H1 (cell line): ENCODE results near the gene LRG1. TPM values are rescaled to one million over a fixed set of nuclear protein-coding genes. Genes with fewer than 3 reads are reported as not detected.

Source experiments
- CTCF ChIA-PET: fragments of 300-600 bp; sonication (Branson Sonifier 250); formaldehyde crosslinking; loops from one replicate; lab custom pipeline; 2021; ENCODE audit not compliant: partially characterized antibody; lab: Charles Lee
- POLR2A ChIA-PET: fragments of 300-600 bp; sonication (Branson Sonifier 250); formaldehyde crosslinking; loops from one replicate; lab custom pipeline; 2021; ENCODE audit warnings: inconsistent platforms; ENCODE audit not compliant: partially characterized antibody; lab: Charles Lee
- DNase-seq, 2 experiments: peaks; one replicate each; pipeline versions ENCODE4 v3.0.0 to v3.0.0-alpha.2; 2010 to 2022; ENCODE audit warnings: low spot score in 2 of 2, low read depth in 1 of 2, mixed read lengths in 1 of 2
- FAIRE-seq: peaks from 2 replicates; lab custom pipeline; 2011; peaks lifted over from hg19 to GRCh38; lab: Jason Lieb, UNC
- H2AFZ ChIP-seq: 2 replicates; pipeline ENCODE4 v1.8.1; 2012; ENCODE audit warnings: low read length, inconsistent platforms
- H2AK5ac ChIP-seq: 2 replicates; pipeline ENCODE4 v1.6.1; 2013; ENCODE audit warnings: low read depth, low read length
- H2BK120ac ChIP-seq: replicated peaks from 2 replicates; pipeline ENCODE3; 2013; ENCODE audit warnings: low read depth, low read length, inconsistent platforms
- H2BK12ac ChIP-seq: 2 replicates; pipeline ENCODE4 v1.6.1; 2013; ENCODE audit warnings: low read depth, low read length
- H2BK15ac ChIP-seq: 2 replicates; pipeline ENCODE4 v1.6.1; 2013; ENCODE audit warnings: low read length
- H2BK20ac ChIP-seq: 2 replicates; pipeline ENCODE4 v1.6.1; 2013; ENCODE audit warnings: low read length
- H2BK5ac ChIP-seq: 2 replicates; pipeline ENCODE4 v1.6.1; 2013; ENCODE audit warnings: low read depth, low read length
- H3K14ac ChIP-seq: 2 replicates; pipeline ENCODE4 v1.6.1; 2013; ENCODE audit warnings: inconsistent platforms; ENCODE audit not compliant: insufficient read length
- H3K18ac ChIP-seq: 2 replicates; pipeline ENCODE4 v1.6.1; 2013; ENCODE audit warnings: low read length; ENCODE audit errors: extremely low read depth
- H3K23ac ChIP-seq: 2 replicates; pipeline ENCODE4 v1.6.1; 2013; ENCODE audit warnings: inconsistent platforms; ENCODE audit not compliant: insufficient read length
- H3K23me2 ChIP-seq: 2 replicates; pipeline ENCODE4 v1.6.1; 2013; ENCODE audit warnings: low read depth, low read length
- H3K27ac ChIP-seq: 2 replicates; pipeline ENCODE4 v1.6.1; 2011; ENCODE audit warnings: low read depth, low read length, inconsistent platforms
- H3K27me3 ChIP-seq, 4 experiments: replicated peaks in 1 of 4; 1 replicate in 1 of 4; 2 replicates in 3 of 4; pipeline versions ENCODE4 v1.6.1 to v1.8.1; 2011 to 2013; ENCODE audit warnings: low read length in 3 of 4, mild to moderate bottlenecking in 3 of 4, inconsistent platforms in 2 of 4, mixed read lengths in 2 of 4, moderate library complexity in 1 of 4; ENCODE audit not compliant: control insufficient read depth in 3 of 4, insufficient read depth in 3 of 4; ENCODE audit errors: extremely low read depth in 1 of 4
- H3K36me3 ChIP-seq, 4 experiments: 2 replicates each; pipeline versions ENCODE4 v1.6.1 to v1.8.1; 2011 to 2013; ENCODE audit warnings: mild to moderate bottlenecking in 4 of 4, low read length in 3 of 4, moderate library complexity in 2 of 4, control low read depth in 1 of 4, inconsistent platforms in 1 of 4; ENCODE audit not compliant: insufficient read depth in 4 of 4, control insufficient read depth in 2 of 4
- H3K4ac ChIP-seq: replicated peaks from 2 replicates; pipeline ENCODE3; 2013; ENCODE audit warnings: low read length, low read depth, mixed read lengths, inconsistent platforms; ENCODE audit not compliant: insufficient read length
- H3K4me1 ChIP-seq, 4 experiments: replicated peaks in 1 of 4; 1 replicate in 1 of 4; 2 replicates in 3 of 4; pipeline versions ENCODE4 v1.6.1 to v1.8.1; 2011 to 2013; ENCODE audit warnings: low read length in 3 of 4, inconsistent platforms in 2 of 4, mixed read lengths in 1 of 4; ENCODE audit not compliant: insufficient read depth in 4 of 4, control insufficient read depth in 3 of 4
- H3K4me2 ChIP-seq, 2 experiments: 2 replicates each; pipeline versions ENCODE4 v1.6.1 to v1.8.1; 2011 to 2013; ENCODE audit warnings: low read depth in 2 of 2, low read length in 2 of 2, control low read depth in 1 of 2, inconsistent platforms in 1 of 2, mild to moderate bottlenecking in 1 of 2; ENCODE audit not compliant: insufficient read depth in 1 of 2
- H3K4me3 ChIP-seq, 4 experiments: fragments of 200-600, 300-600 bp in 1 of 4; sonication (generic), shearing (Covaris generic), sonication (Bioruptor Twin) in 1 of 4; 2 replicates each; pipeline versions ENCODE4 v1.5.1 to v1.8.1; 2011 to 2016; ENCODE audit warnings: low read length in 4 of 4, low read depth in 3 of 4, control low read depth in 2 of 4, inconsistent platforms in 2 of 4, mild to moderate bottlenecking in 2 of 4, mixed read lengths in 1 of 4, moderate library complexity in 1 of 4; ENCODE audit not compliant: insufficient read depth in 2 of 4; ENCODE audit errors: extremely low read depth in 1 of 4
- H3K56ac ChIP-seq: replicated peaks from 2 replicates; pipeline ENCODE3; 2013; ENCODE audit warnings: low read depth, mild to moderate bottlenecking, mixed read lengths, low read length, inconsistent platforms; ENCODE audit not compliant: insufficient read length
- H3K79me1 ChIP-seq: 2 replicates; pipeline ENCODE4 v1.6.1; 2013; ENCODE audit warnings: low read depth, low read length, control low read depth
- H3K79me2 ChIP-seq, 2 experiments: 2 replicates each; pipeline versions ENCODE4 v1.6.1 to v1.8.1; 2012 to 2013; ENCODE audit warnings: low read length in 2 of 2, mild to moderate bottlenecking in 2 of 2, inconsistent platforms in 1 of 2; ENCODE audit not compliant: insufficient read depth in 2 of 2, control insufficient read depth in 1 of 2
- H3K9ac ChIP-seq, 4 experiments: replicated peaks in 1 of 4; 1 replicate in 1 of 4; 2 replicates in 3 of 4; pipeline versions ENCODE4 v1.6.1 to v1.8.1; 2011 to 2013; ENCODE audit warnings: low read depth in 3 of 4, low read length in 3 of 4, control low read depth in 2 of 4, mild to moderate bottlenecking in 2 of 4, moderate library complexity in 2 of 4, inconsistent platforms in 1 of 4; ENCODE audit errors: extremely low read depth in 1 of 4
- H3K9me3 ChIP-seq, 2 experiments: 2 replicates each; pipeline versions ENCODE4 v1.6.1 to v1.8.1; 2012 to 2013; ENCODE audit warnings: mild to moderate bottlenecking in 2 of 2, moderate library complexity in 2 of 2, control low read depth in 1 of 2, inconsistent platforms in 1 of 2, low read depth in 1 of 2, low read length in 1 of 2, mixed read lengths in 1 of 2; ENCODE audit not compliant: insufficient read depth in 2 of 2
- H4K20me1 ChIP-seq, 2 experiments: replicated peaks in 1 of 2; 2 replicates each; pipeline versions ENCODE3 to v1.8.1; 2011 to 2013; ENCODE audit warnings: inconsistent platforms in 2 of 2, low read length in 2 of 2, mild to moderate bottlenecking in 1 of 2; ENCODE audit not compliant: insufficient read depth in 2 of 2, control insufficient read depth in 1 of 2
- H4K5ac ChIP-seq: 2 replicates; pipeline ENCODE4 v1.6.1; 2013; ENCODE audit warnings: low read length, low read depth, mixed read lengths, inconsistent platforms; ENCODE audit not compliant: insufficient read length
- H4K8ac ChIP-seq: 2 replicates; pipeline ENCODE4 v1.8.0; 2013; ENCODE audit warnings: mild to moderate bottlenecking, moderate library complexity, low read length, inconsistent platforms; ENCODE audit not compliant: insufficient read depth; ENCODE audit errors: extremely low read depth
- H4K91ac ChIP-seq: replicated peaks from 2 replicates; pipeline ENCODE3; 2013; ENCODE audit warnings: low read length, mixed read lengths, inconsistent platforms; ENCODE audit not compliant: insufficient read length
- CHD2 ChIP-seq: IDR thresholded peaks from 2 replicates; pipeline ENCODE4 v1.6.1; 2012; ENCODE audit warnings: low read length, improper control_type of control experiment
- GTF2F1 ChIP-seq: IDR thresholded peaks from 2 replicates; pipeline ENCODE4 v1.6.1; 2012; ENCODE audit warnings: low read depth, low read length, improper control_type of control experiment, borderline replicate concordance
- KDM4A ChIP-seq: IDR thresholded peaks from one replicate; pipeline ENCODE4 v1.7.1; 2012; ENCODE audit warnings: low read depth, mild to moderate bottlenecking, moderate library complexity, low read length, inconsistent platforms; ENCODE audit not compliant: severe bottlenecking
- WGBS, 2 experiments: shearing (Covaris generic) in 1 of 2; methylation state at CpG; one replicate each; pipeline versions ENCODE4 v1.1.6 to v1.1.7; 2013 to 2015; ENCODE audit warnings: low lambda C conversion rate in 2 of 2, mixed read lengths in 2 of 2, inconsistent platforms in 1 of 2, low coverage in 1 of 2, missing lambda C conversion rate in 1 of 2; ENCODE audit not compliant: insufficient replicate concordance in 2 of 2, insufficient coverage in 1 of 2, insufficient read length in 1 of 2; ENCODE audit errors: extremely low coverage in 1 of 2, missing lambda C conversion rate in 1 of 2; 5-methylcytosine and 5-hydroxymethylcytosine counted together
- polyA plus RNA-seq, 7 experiments: library from polyadenylated mRNA; depleted of rRNA in 3 of 7; stranded (reverse) in 5 of 7; unstranded in 2 of 7; fragments of >200 nt in 5 of 7; fragments of 200-250 nt in 2 of 7; gene quantifications; 1 replicate in 5 of 7; 2 replicates in 1 of 7; 4 replicates in 1 of 7; pipeline versions ENCODE4 v1.2.1 to v1.2.3, GENCODE V29; 2011 to 2013; ENCODE audit warnings: missing spikeins in 2 of 7, mixed read lengths in 2 of 7
- total RNA-seq: library from RNA; stranded (reverse); fragmentation: NEBNext Ultra II Directional; extraction: Animal tissue kit (Norgen Biotek cat#: 25700); gene quantifications from 2 replicates; pipeline ENCODE4 v1.2.1, GENCODE V29; 2021
- TF ChIP-seq, protein P1 (sequence below): IDR thresholded peaks from 2 replicates; pipeline ENCODE4 v1.6.1; 2011; ENCODE audit warnings: low read length, improper control_type of control experiment
- TF ChIP-seq, protein P2 (sequence below), 3 experiments: IDR thresholded peaks; 1 replicate in 2 of 3; 2 replicates in 1 of 3; pipeline versions ENCODE4 v1.5.1 to v1.6.1; 2011; ENCODE audit warnings: low read length in 3 of 3, mild to moderate bottlenecking in 3 of 3, inconsistent platforms in 2 of 3, low read depth in 1 of 3, moderate library complexity in 1 of 3; ENCODE audit not compliant: insufficient read depth in 1 of 3; ENCODE audit errors: control extremely low read depth in 1 of 3

Gene LRG1
- total and polyA plus RNA-seq, 2 of the 8 experiments (the other 6 are each of a cell fraction or from before 2014, with no cell fraction given): 0.48 to 0.79 TPM

DNA sequence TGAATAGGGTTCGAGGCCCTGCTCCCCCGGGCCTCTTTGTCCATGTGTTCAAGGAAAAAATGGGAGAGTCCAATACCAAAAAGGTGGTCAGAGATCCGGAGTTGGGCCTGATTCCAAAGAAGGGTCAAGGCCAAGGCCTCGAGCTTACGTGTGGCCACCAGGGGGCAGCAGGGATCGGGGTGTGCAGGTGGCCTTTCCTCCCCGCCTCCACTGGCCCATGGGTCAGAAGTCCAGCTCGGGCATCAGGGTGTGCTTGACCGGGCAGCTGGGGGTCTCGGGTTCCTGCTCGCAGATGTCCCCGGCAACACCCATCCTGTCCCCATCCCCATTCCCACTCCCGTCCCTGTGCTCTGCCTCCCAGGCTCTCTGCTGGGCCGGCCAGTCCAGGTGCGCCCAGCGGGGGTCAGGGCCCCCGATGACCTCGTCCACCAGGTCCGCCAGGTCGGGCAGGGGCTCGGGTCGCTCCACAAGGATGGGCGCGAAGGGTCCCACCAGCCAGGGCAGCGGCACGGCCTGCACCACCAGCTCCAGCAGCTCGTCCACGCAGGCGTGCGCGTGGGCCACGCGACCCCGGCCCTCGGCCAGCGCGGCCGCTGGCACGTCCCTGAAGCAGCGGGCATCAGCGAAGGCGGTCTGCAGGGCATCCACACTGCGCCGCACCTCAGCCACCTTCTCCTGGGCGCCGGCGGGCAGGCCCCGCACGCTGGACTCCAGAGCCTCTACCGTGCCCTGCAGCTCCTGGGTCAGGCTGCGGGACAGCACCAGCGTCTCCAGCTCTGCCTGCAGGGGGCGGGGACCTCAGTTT, 16.3 kb downstream of the LRG1 start:
- H2BK12ac ChIP-seq: no peak overlapping the region
- no peak overlapping the region for H3K23ac ChIP-seq
- 71% methylated on average over 53 of the region's 53 CpGs; no CpG with 5 or more reads in 1 of the 2 experiments for WGBS, 2 experiments
- H3K36me3 ChIP-seq: no peaks in the 10 kb centered on the region
- H4K20me1 ChIP-seq: no peaks in the 10 kb centered on the region
- no peak overlapping the region for H2BK15ac ChIP-seq
- CTCF ChIA-PET: interaction anchor here (0.6 to 8.9 kb wide), 38 partner anchors 7 to 290 kb away, joined by 3 to 174 read pairs (median 4); partner anchors contain the start of genes LRG1, PLIN4, PLIN5 and SEMA6B
- H3K56ac ChIP-seq: no peak overlapping the region
- no peaks in the 10 kb centered on the region; a peak in 4 of 7 replicates for H3K4me1 ChIP-seq
- FAIRE-seq (peak; percentile 58), DNase-seq (peak in 1 of 2 experiments; percentile 88)
- H2BK5ac ChIP-seq: no peak overlapping the region
- no peak overlapping the region for H3K14ac ChIP-seq
- no peaks in the 10 kb centered on the region for H3K79me2 ChIP-seq
- H3K4ac ChIP-seq: no peak overlapping the region
- no peak overlapping the region for H3K4me3 ChIP-seq
- H4K5ac ChIP-seq: no peak overlapping the region
- POLR2A ChIA-PET: interaction anchor here (0.9 to 1.6 kb wide), 5 partner anchors 12 to 69 kb away, joined by 3 to 6 read pairs (median 4); partner anchors contain the start of gene PLIN5
- H3K27ac ChIP-seq: no peak overlapping the region
- no peak overlapping the region for H2BK20ac ChIP-seq
- peak overlapping the region; percentile 90 for H4K8ac ChIP-seq
- H3K79me1 ChIP-seq: no peaks in the 10 kb centered on the region
- H3K18ac ChIP-seq: no peak overlapping the region
- peaks cover 0 to 14% (median 7%) of the 10 kb centered on the region in 4 experiments; a peak in 4 of 7 replicates for H3K27me3 ChIP-seq
- H3K9ac ChIP-seq: no peak overlapping the region
- no peak overlapping the region for H2BK120ac ChIP-seq
- H2AFZ ChIP-seq: no peak overlapping the region
- H4K91ac ChIP-seq: no peak overlapping the region
- H3K23me2 ChIP-seq: no peaks in the 10 kb centered on the region
- no peaks in the 10 kb centered on the region for H3K9me3 ChIP-seq
- H2AK5ac ChIP-seq: no peak overlapping the region
- H3K4me2 ChIP-seq: no peak overlapping the region
- no peak for TF ChIP-seq CHD2
- TF ChIP-seq KDM4A: no peak
- TF ChIP-seq, protein P1, sequence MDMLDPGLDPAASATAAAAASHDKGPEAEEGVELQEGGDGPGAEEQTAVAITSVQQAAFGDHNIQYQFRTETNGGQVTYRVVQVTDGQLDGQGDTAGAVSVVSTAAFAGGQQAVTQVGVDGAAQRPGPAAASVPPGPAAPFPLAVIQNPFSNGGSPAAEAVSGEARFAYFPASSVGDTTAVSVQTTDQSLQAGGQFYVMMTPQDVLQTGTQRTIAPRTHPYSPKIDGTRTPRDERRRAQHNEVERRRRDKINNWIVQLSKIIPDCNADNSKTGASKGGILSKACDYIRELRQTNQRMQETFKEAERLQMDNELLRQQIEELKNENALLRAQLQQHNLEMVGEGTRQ: no peak
- TF ChIP-seq, protein P2, sequence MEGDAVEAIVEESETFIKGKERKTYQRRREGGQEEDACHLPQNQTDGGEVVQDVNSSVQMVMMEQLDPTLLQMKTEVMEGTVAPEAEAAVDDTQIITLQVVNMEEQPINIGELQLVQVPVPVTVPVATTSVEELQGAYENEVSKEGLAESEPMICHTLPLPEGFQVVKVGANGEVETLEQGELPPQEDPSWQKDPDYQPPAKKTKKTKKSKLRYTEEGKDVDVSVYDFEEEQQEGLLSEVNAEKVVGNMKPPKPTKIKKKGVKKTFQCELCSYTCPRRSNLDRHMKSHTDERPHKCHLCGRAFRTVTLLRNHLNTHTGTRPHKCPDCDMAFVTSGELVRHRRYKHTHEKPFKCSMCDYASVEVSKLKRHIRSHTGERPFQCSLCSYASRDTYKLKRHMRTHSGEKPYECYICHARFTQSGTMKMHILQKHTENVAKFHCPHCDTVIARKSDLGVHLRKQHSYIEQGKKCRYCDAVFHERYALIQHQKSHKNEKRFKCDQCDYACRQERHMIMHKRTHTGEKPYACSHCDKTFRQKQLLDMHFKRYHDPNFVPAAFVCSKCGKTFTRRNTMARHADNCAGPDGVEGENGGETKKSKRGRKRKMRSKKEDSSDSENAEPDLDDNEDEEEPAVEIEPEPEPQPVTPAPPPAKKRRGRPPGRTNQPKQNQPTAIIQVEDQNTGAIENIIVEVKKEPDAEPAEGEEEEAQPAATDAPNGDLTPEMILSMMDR (IDR thresholded peaks at IDR 0.05; ENCODE audit: control extremely low read depth in 1 of 3, insufficient read depth in 1 of 3, low read depth in 1 of 3, low read length in 3 of 3): peak; percentile 77 to 96 (median 95)
- no peak for TF ChIP-seq GTF2F1
